HG03108 (cell line): ENCODE measurements around the gene TMEM198.

ENCODE experiments used
- ATAC-seq: cut with Tn5 transposase; IDR thresholded peaks from one replicate; pipeline ENCODE4 v1.9.1; 2021; ENCODE audit warnings: moderate library complexity; ENCODE audit not compliant: unreplicated experiment

Gene TMEM198

GRCh38 chr2:219542931-219543595, 765 bp upstream of the TMEM198 start:
- ATAC-seq = peak; percentile 22

GRCh38 chr2:219544567-219544966, 739 bp downstream of the TMEM198 start:
- ATAC-seq = no peak

GRCh38 chr2:219545295-219545942, 1.6 kb downstream of the TMEM198 start:
- ATAC-seq = no peak

- no peak for ATAC-seq
These were observed 2.1 kb downstream of the TMEM198 start for GRCh38 chr2:219545943-219546352.

- ATAC-seq = no peak
These were observed 3.8 kb downstream of the TMEM198 start for GRCh38 chr2:219547621-219548020.

GRCh38 chr2:219548990-219549389, 5.2 kb downstream of the TMEM198 start:
- ATAC-seq = no peak

GRCh38 chr2:219549619-219550018, 5.8 kb downstream of the TMEM198 start:
- ATAC-seq = no peak

GRCh38 chr2:219551441-219552381, 7.9 kb downstream of the TMEM198 start:
- peak; percentile 26 for ATAC-seq

GRCh38 chr2:219552382-219553167, 8.7 kb downstream of the TMEM198 start:
- peak; percentile 89 for ATAC-seq

- no peak for ATAC-seq
These were observed 9.3 kb downstream of the TMEM198 start for GRCh38 chr2:219553168-219553417.

GRCh38 chr2:219553463-219553963, 9.7 kb downstream of the TMEM198 start:
- no peak for ATAC-seq

GRCh38 chr2:219554350-219554749, 10.5 kb downstream of the TMEM198 start:
- no peak for ATAC-seq

GRCh38 chr2:219555956-219556355, 12.1 kb downstream of the TMEM198 start:
- ATAC-seq = no peak

GRCh38 chr2:219556413-219556812, 12.6 kb downstream of the TMEM198 start:
- no peak for ATAC-seq

- ATAC-seq = no peak
These were observed 13.5 kb downstream of the TMEM198 start for GRCh38 chr2:219557320-219557719.

- no peak for ATAC-seq
These were observed 14.3 kb downstream of the TMEM198 start for GRCh38 chr2:219557791-219558785.

GRCh38 chr2:219559156-219559915, 15.5 kb downstream of the TMEM198 start:
- ATAC-seq = no peak

- ATAC-seq = no peak
These were observed 16.4 kb downstream of the TMEM198 start for GRCh38 chr2:219560037-219560892.
